Transverse colon (tissue), 4 donors: ENCODE data around the gene GMNN. TPM values are rescaled to one million over a fixed set of nuclear protein-coding genes. Genes with fewer than 3 reads are reported as not detected.
"Not testable (repeated sequence)": the region's sequence is repeated elsewhere in the genome, so short reads cannot be mapped to it uniquely, and the experiment has no call there.

Experiments used
- DNase-seq: peaks from one replicate; pipeline ENCODE4 v3.0.0-alpha.2; 2019
- H3K27ac ChIP-seq, 4 donors: fragments of 200-600 bp; sonication (generic); 2 replicates each; pipeline ENCODE4 v1.5.1; 2016 to 2018; ENCODE audit warnings: inconsistent platforms in 4 of 4
- H3K27me3 ChIP-seq: fragments of 200-600 bp; sonication (generic); 2 replicates; pipeline ENCODE4 v1.5.1; 2017; ENCODE audit warnings: inconsistent platforms
- H3K36me3 ChIP-seq, 4 donors: fragments of 200-600 bp; sonication (generic); 2 replicates each; pipeline ENCODE4 v1.5.1; 2017 to 2019; ENCODE audit warnings: inconsistent platforms in 4 of 4
- H3K4me1 ChIP-seq, 4 donors: fragments of 200-600 bp; sonication (generic); 2 replicates each; pipeline ENCODE4 v1.5.1; 2017 to 2020; ENCODE audit warnings: inconsistent platforms in 4 of 4
- H3K4me3 ChIP-seq, 4 donors: fragments of 200-600 bp; sonication (generic); 1 replicate in 1 of 4; 2 replicates in 3 of 4; pipeline versions ENCODE4 v1.5.1 to v1.6.1; 2017 to 2019; ENCODE audit warnings: inconsistent platforms in 4 of 4
- H3K9me3 ChIP-seq, 2 donors: fragments of 200-600 bp; sonication (generic); 2 replicates each; pipeline ENCODE4 v1.5.1; 2017 to 2019; ENCODE audit warnings: inconsistent platforms in 2 of 2
- EP300 ChIP-seq: sonication (generic); formaldehyde crosslinking; IDR thresholded peaks from one replicate; pipeline ENCODE4 v1.6.1; 2017; ENCODE audit warnings: antibody characterized with exemption, low read depth
- POLR2A ChIP-seq: fragments of 450-650 bp; IDR thresholded peaks from one replicate; pipeline ENCODE4 v1.6.1; 2016; ENCODE audit warnings: antibody characterized with exemption, mild to moderate bottlenecking, moderate library complexity
- POLR2AphosphoS5 ChIP-seq, 3 donors: sonication (generic); formaldehyde crosslinking; IDR thresholded peaks; one replicate each; pipeline ENCODE4 v1.6.1; 2016; ENCODE audit warnings: antibody characterized with exemption in 3 of 3
- WGBS, 2 donors: methylation state at CpG; one replicate each; pipeline ENCODE4 v1.1.5; 2018; ENCODE audit warnings: low coverage in 1 of 2; 5-methylcytosine and 5-hydroxymethylcytosine counted together
- in situ Hi-C, 4 donors: fragments of 200-750 bp; cut with MboI; loops; one replicate each; pipeline versions ENCODE4 v1.15.0 to v1.15.1; 2017; ENCODE audit warnings: low sequenced_read_pairs in 3 of 4, low pct_ligation_motif_present in 1 of 4, low pct_unique_long_range_greater_than_20kb in 1 of 4
- intact Hi-C: fragments of 100-400 bp; cut with DNase I; formaldehyde crosslinking; loops from one replicate; pipeline ENCODE4 v1.15.1; 2023; ENCODE audit warnings: low total_unique reads
- total RNA-seq, 4 donors: library from RNA; depleted of rRNA; stranded (reverse); fragments of >200 nt; gene quantifications; one replicate each; pipeline ENCODE4 v1.1.0, GENCODE V29; 2016
- TF ChIP-seq, protein P1 (sequence below), 5 experiments: fragments of 200-600 bp in 3 of 5; fragments of 450-650 bp in 2 of 5; sonication (generic) in 3 of 5; IDR thresholded peaks; 1 replicate in 2 of 5; 2 replicates in 3 of 5; pipeline ENCODE4 v1.5.1; 2016 to 2017; ENCODE audit warnings: antibody characterized with exemption in 5 of 5, inconsistent platforms in 3 of 5, mild to moderate bottlenecking in 2 of 5, moderate library complexity in 1 of 5

GMNN gene
- total RNA-seq, 4 donors from 2014 or later = 8.2 to 45.7 (median 23.2) TPM

DNA sequence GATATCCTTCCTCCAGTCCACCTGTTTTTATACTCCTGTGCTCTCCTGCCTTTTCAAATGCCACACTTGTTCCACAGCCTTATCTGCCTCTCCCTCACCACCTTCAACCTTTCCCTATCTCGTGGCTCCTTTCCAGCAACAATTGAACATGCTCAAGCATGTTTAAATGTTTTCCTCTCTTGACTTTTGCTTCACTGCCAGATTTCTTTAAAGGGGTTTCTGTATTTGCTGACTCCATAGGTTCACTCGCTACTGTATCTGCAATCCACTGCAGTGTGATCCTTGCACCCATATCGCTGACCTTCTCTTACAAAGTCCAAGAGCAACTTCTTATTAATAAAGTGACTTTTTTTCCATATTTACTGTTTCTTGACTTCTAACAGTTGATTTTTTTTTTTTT is 11.2 kb upstream of the GMNN start:
- in situ Hi-C loops = loop anchor here in 2 of 4 donors (10.0 to 25.0 kb wide), 2 partner anchors 176 to 179 kb away; no protein-coding TSS in a partner anchor
- DNase-seq = no peak
- intact Hi-C loops = loop anchor here (10.0 kb wide), 1 partner anchor 179 kb away; no protein-coding TSS in a partner anchor

DNA sequence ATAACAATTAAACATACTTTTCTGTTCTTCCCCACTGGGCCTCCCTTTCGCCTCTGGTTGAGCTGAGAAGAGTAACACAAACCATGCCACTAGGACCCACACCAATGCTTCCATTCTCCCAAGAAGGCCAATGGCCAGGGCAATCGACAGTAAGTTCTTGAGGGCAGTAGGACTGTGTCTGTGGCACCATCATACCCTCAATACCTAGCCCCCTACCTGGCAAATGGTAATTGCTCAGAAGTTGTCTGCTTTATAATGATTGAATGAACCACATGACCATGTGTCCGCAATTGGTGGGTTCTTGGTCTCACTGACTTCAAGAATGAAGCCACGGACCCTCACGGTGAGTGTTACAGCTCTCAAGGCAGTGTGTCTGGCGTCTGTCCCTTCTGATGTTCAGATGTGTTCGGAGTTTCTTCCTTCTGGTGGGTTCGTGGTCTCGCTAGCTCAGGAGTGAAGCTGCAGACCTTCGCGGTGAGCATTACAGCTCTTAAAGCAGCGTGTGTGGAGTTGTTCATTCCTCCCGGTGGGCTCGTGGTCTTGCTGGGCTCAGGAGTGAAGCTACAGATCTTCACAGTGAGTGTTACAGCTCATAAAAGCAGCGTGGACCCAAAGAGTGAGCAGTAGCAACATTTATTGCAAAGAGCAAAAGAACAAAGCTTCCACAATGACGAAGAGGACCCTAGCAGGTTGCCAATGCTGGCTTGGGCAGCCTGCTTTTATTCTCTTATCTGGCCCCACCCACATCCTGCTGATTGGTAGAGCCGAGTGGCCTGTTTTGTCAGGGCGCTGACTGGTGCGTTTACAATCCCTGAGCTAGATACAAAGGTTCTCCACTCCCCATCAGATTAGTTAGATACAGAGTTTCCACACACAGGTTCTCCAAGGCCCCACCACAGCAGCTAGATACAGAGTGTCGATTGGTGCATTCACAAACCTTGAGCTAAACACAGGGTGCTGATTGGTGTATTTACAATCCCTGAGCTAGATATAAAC is 9.6 kb upstream of the GMNN start:
- H3K9me3 ChIP-seq, H3K27ac ChIP-seq, H3K36me3 ChIP-seq, H3K4me3 ChIP-seq, DNase-seq, H3K27me3 ChIP-seq: not testable (repeated sequence)
- intact Hi-C loops (loop anchor here (10.0 kb wide), 1 partner anchor 180 kb away; no protein-coding TSS in a partner anchor), in situ Hi-C loops (loop anchor here in 3 of 4 donors (5.0 to 25.0 kb wide), 3 partner anchors 178 to 183 kb away; no protein-coding TSS in a partner anchor)
- H3K4me1 ChIP-seq = peaks cover 0 to 12% (median 0%) of the 10 kb centered on the region in 4 donors
- WGBS, 2 donors = 89 to 100% methylated on average over 3 to 20 of the region's 20 CpGs

More for the DNA sequence above, 11.2 kb upstream of the GMNN start:
- TF ChIP-seq EP300 = no peak
- no peak for TF ChIP-seq POLR2A
- no peak for TF ChIP-seq POLR2AphosphoS5 (IDR thresholded peaks at IDR 0.05)
- TF ChIP-seq, protein P1, sequence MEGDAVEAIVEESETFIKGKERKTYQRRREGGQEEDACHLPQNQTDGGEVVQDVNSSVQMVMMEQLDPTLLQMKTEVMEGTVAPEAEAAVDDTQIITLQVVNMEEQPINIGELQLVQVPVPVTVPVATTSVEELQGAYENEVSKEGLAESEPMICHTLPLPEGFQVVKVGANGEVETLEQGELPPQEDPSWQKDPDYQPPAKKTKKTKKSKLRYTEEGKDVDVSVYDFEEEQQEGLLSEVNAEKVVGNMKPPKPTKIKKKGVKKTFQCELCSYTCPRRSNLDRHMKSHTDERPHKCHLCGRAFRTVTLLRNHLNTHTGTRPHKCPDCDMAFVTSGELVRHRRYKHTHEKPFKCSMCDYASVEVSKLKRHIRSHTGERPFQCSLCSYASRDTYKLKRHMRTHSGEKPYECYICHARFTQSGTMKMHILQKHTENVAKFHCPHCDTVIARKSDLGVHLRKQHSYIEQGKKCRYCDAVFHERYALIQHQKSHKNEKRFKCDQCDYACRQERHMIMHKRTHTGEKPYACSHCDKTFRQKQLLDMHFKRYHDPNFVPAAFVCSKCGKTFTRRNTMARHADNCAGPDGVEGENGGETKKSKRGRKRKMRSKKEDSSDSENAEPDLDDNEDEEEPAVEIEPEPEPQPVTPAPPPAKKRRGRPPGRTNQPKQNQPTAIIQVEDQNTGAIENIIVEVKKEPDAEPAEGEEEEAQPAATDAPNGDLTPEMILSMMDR (IDR thresholded peaks at IDR 0.05) = no peak
- WGBS, 2 donors = 57 to 65% methylated on average over 3 of the region's 3 CpGs
- peaks cover 0 to 12% (median 0%) of the 10 kb centered on the region in 4 donors for H3K4me1 ChIP-seq
- H3K9me3 ChIP-seq = no peaks in the 10 kb centered on the region
- H3K36me3 ChIP-seq = no peaks in the 10 kb centered on the region
- peak overlapping the region in 2 of 4 donors; percentile 9 to 33 for H3K27ac ChIP-seq
- H3K27me3 ChIP-seq = no peaks in the 10 kb centered on the region
- H3K4me3 ChIP-seq = no peak overlapping the region

DNA sequence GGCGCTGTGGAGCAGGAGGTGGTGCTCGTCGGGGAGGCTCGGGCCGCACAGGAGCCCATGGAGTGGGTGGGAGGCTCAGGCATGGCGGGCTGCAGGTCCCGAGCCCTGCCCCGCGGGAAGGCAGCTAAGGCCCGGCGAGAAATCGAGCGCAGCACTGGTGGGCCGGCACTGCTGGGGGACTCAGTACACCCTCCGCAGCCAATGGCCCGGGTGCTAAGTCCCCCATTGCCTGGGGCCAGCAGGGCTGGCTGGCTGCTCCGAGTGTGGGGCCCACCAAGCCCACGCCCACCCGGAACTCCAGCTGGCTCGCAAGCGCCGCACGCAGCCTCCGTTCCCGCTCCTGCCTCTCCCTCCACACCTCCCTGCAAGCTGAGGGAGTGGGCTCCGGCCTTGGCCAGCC is 8.8 kb upstream of the GMNN start:
- intact Hi-C loops = loop anchor here (10.0 kb wide), 1 partner anchor 181 kb away; no protein-coding TSS in a partner anchor
- 93% methylated on average over 24 of the region's 26 CpGs; no CpG with 5 or more reads in 1 of the 2 donors for WGBS, 2 donors
- not testable (repeated sequence) for H3K27me3 ChIP-seq, H3K9me3 ChIP-seq, H3K27ac ChIP-seq, DNase-seq, H3K4me3 ChIP-seq, H3K36me3 ChIP-seq
- in situ Hi-C loops = loop anchor here in 3 of 4 donors (5.0 to 25.0 kb wide), 3 partner anchors 179 to 184 kb away; no protein-coding TSS in a partner anchor
- peaks cover 0 to 12% (median 0%) of the 10 kb centered on the region in 4 donors for H3K4me1 ChIP-seq

DNA sequence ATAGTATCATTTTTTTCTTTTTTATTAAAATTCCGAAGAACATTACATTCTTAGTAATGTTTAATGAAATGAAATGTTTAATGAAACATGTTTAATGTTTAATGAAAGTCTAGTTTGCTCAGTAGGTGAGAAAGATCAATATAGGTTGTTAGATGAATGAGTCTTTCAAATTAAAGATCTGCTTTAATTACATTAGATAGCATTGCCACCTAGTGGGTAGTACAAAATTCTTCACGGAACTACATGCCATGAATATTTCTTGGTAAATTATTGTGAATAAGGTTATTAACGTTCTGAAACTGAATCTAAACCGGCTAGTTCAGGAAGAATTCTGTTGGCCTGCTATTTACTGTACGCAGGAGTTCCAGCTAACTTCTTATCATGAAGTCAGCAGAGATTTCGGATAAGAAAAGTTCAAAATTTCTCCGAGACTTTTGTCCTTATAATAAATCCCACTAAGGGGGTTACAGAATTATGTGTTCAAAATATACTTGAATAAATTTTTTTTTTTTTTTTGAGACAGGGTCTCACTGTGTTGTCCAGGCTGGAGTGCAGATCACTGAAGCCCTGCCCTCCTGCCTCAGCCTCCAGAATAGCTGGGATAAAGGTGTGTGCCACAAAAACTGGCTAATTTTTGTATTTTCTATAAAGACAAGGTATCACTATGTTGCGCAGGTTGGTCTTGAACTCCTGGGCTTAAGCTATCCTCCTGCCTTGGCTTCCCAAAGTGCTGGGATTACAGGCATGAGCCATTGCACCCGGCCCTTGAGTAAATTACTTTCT is 7.9 kb upstream of the GMNN start:
- Histone ChIP-seq H3K36me3 (no peaks in the 10 kb centered on the region), H3K9me3 (no peaks in the 10 kb centered on the region), H3K4me1 (peaks cover 0 to 12% (median 0%) of the 10 kb centered on the region in 4 donors), H3K27me3 (no peaks in the 10 kb centered on the region), H3K4me3 (no peak overlapping the region), H3K27ac (no peak overlapping the region)
- DNase-seq = no peak
- no peak for TF ChIP-seq POLR2AphosphoS5 (IDR thresholded peaks at IDR 0.05)
- TF ChIP-seq, protein P1 (IDR thresholded peaks at IDR 0.05) = peak; percentile 35 to 55 (median 43)
- intact Hi-C loops (loop anchor here (10.0 kb wide), 1 partner anchor 182 kb away; no protein-coding TSS in a partner anchor), in situ Hi-C loops (loop anchor here in 3 of 4 donors (5.0 to 25.0 kb wide), 3 partner anchors 180 to 185 kb away; no protein-coding TSS in a partner anchor)
- WGBS, 2 donors = 45 to 49% methylated on average over 3 to 9 of the region's 9 CpGs
